HCT116 (cell line): ENCODE results near the gene CCDC148. TPM values are rescaled to one million over a fixed set of nuclear protein-coding genes. Genes with fewer than 3 reads are reported as not detected.

Experiments used
- ATAC-seq: fragments of 200-7000 bp; cut with Tn5 transposase; 2 replicates; pipeline ENCODE4 v1.9.1; 2020; ENCODE audit warnings: mild to moderate bottlenecking, moderate library complexity
- BruUV-seq: library from RNA; stranded (reverse); fragments of 400-500 nt; replicated peaks from 2 replicates; lab custom pipeline; 2021; lab: Mats Ljungman, UMichigan
- CTCF ChIA-PET: fragments of 300-600 bp; sonication (Branson Sonifier 250); formaldehyde crosslinking; loops from one replicate; lab custom pipeline; 2021; ENCODE audit warnings: antibody characterized with exemption; lab: Charles Lee
- POLR2A ChIA-PET: fragments of 300-600, 350-600 bp; sonication (Branson Sonifier 250); formaldehyde crosslinking; loops from one replicate; lab custom pipeline; 2021; ENCODE audit warnings: antibody characterized with exemption; lab: Charles Lee
- RAD21 ChIA-PET, 2 experiments: fragments of 300-600 bp; sonication (Branson Sonifier 250); formaldehyde crosslinking; loops; one replicate each; lab custom pipeline; 2023; ENCODE audit warnings: low total read pairs in 2 of 2; ENCODE audit not compliant: uncharacterized antibody in 2 of 2, unreplicated experiment in 2 of 2, low non-redundant PET in 1 of 2; lab: Charles Lee
- DNase-seq: peaks from one replicate; pipeline ENCODE4 v3.0.0-alpha.2; 2010; ENCODE audit warnings: low read depth, low spot score
- H2AFZ ChIP-seq: fragments of 200-600 bp; shearing (Covaris generic), sonication (generic); 2 replicates; pipeline ENCODE4 v1.6.1; 2017; ENCODE audit warnings: low read depth, mixed run types, mixed read lengths, antibody characterized with exemption, low read length; ENCODE audit not compliant: poor library complexity, severe bottlenecking
- H3K27ac ChIP-seq: 2 replicates; pipeline ENCODE4 v1.5.1; 2012; ENCODE audit warnings: low read depth, low read length
- H3K27me3 ChIP-seq: fragments of 200-600 bp; sonication (generic); 2 replicates; pipeline ENCODE4 v1.6.1; 2016; ENCODE audit warnings: mixed run types, low read length, mixed read lengths; ENCODE audit not compliant: insufficient read depth
- H3K36me3 ChIP-seq, 2 experiments: fragments of 200-500 bp in 1 of 2; fragments of 200-600 bp in 1 of 2; sonication (Bioruptor generic) in 1 of 2; sonication (generic) in 1 of 2; 2 replicates each; pipeline versions ENCODE4 v1.5.1 to v1.6.1; 2014 to 2016; ENCODE audit warnings: low read length in 2 of 2, inconsistent platforms in 1 of 2, mixed read lengths in 1 of 2, mixed run types in 1 of 2; ENCODE audit not compliant: insufficient read depth in 2 of 2, control insufficient read depth in 1 of 2
- H3K4me1 ChIP-seq, 2 experiments: fragments of 200-600 bp in 1 of 2; sonication (generic) in 1 of 2; 2 replicates each; pipeline versions ENCODE4 v1.5.1 to v1.6.1; 2012 to 2017; ENCODE audit warnings: low read length in 2 of 2, inconsistent platforms in 1 of 2, mild to moderate bottlenecking in 1 of 2, mixed read lengths in 1 of 2, mixed run types in 1 of 2, moderate library complexity in 1 of 2; ENCODE audit not compliant: insufficient read depth in 2 of 2, control insufficient read depth in 1 of 2
- H3K4me2 ChIP-seq: fragments of 200-600 bp; sonication (generic); 2 replicates; pipeline ENCODE4 v1.6.1; 2017; ENCODE audit warnings: mixed run types, low read length, mixed read lengths
- H3K4me3 ChIP-seq, 2 experiments: fragments of 200-600 bp in 1 of 2; sonication (generic) in 1 of 2; replicated peaks in 1 of 2; 2 replicates each; pipeline ENCODE4 v1.5.1; 2011 to 2016; ENCODE audit warnings: low read length in 2 of 2, control low read depth in 1 of 2, low read depth in 1 of 2, mild to moderate bottlenecking in 1 of 2, mixed read lengths in 1 of 2, mixed run types in 1 of 2
- H3K79me2 ChIP-seq: fragments of 200-600 bp; sonication (generic); 2 replicates; pipeline ENCODE4 v1.6.1; 2017; ENCODE audit warnings: mild to moderate bottlenecking, mixed run types, low read length, moderate library complexity, mixed read lengths; ENCODE audit not compliant: insufficient read depth
- H3K9ac ChIP-seq: fragments of 200-600 bp; sonication (generic); 2 replicates; pipeline ENCODE4 v1.6.1; 2016; ENCODE audit warnings: low read length, mixed read lengths
- H3K9me2 ChIP-seq: fragments of 200-600 bp; sonication (generic), shearing (Covaris generic); 2 replicates; pipeline ENCODE4 v1.6.1; 2017; ENCODE audit warnings: mixed run types, mild to moderate bottlenecking, moderate library complexity; ENCODE audit not compliant: insufficient read depth
- H3K9me3 ChIP-seq, 2 experiments: fragments of 200-500 bp in 1 of 2; fragments of 200-600 bp in 1 of 2; sonication (Bioruptor generic) in 1 of 2; sonication (generic) in 1 of 2; 2 replicates each; pipeline ENCODE4 v1.6.1; 2014 to 2017; ENCODE audit warnings: low read length in 2 of 2, mixed read lengths in 2 of 2, inconsistent platforms in 1 of 2, low read depth in 1 of 2, mild to moderate bottlenecking in 1 of 2, mixed run types in 1 of 2, moderate library complexity in 1 of 2; ENCODE audit not compliant: control insufficient read depth in 1 of 2, insufficient read depth in 1 of 2
- H4K20me1 ChIP-seq: fragments of 200-600 bp; sonication (generic), shearing (Covaris generic); 2 replicates; pipeline ENCODE4 v1.6.1; 2017; ENCODE audit warnings: mixed run types, mild to moderate bottlenecking, moderate library complexity; ENCODE audit not compliant: insufficient read depth
- ATF3 ChIP-seq: IDR thresholded peaks from 2 replicates; pipeline ENCODE4 v1.6.1; 2012
- CEBPB ChIP-seq: IDR thresholded peaks from 2 replicates; pipeline ENCODE4 v1.6.1; 2012; ENCODE audit warnings: low read depth
- CTCF ChIP-seq, 3 experiments: fragments of 200-600 bp in 1 of 3; sonication (generic) in 1 of 3; IDR thresholded peaks in 2 of 3; conservative IDR thresholded peaks in 1 of 3; 2 replicates each; pipeline ENCODE4 v1.5.1; 2012 to 2017; ENCODE audit warnings: low read depth in 2 of 3, low read length in 2 of 3, antibody characterized with exemption in 1 of 3, borderline replicate concordance in 1 of 3, control low read depth in 1 of 3, mild to moderate bottlenecking in 1 of 3, mixed read lengths in 1 of 3, mixed run types in 1 of 3, moderate library complexity in 1 of 3; ENCODE audit not compliant: insufficient read depth in 1 of 3
- EGR1 ChIP-seq: IDR thresholded peaks from 2 replicates; pipeline ENCODE4 v1.6.1; 2012; ENCODE audit warnings: low read depth
- EZH2 ChIP-seq: fragments of 200-600 bp; sonication (generic); IDR thresholded peaks from 2 replicates; pipeline ENCODE4 v1.6.1; 2017; ENCODE audit warnings: antibody characterized with exemption, mixed run types
- EZH2phosphoT487 ChIP-seq: fragments of 200-600 bp; IDR thresholded peaks from 2 replicates; pipeline ENCODE4 v1.6.1; 2018; ENCODE audit warnings: antibody characterized with exemption, borderline replicate concordance
- FOSL1 ChIP-seq: IDR thresholded peaks from 2 replicates; pipeline ENCODE4 v1.6.1; 2012; ENCODE audit warnings: low read depth
- JUND ChIP-seq: IDR thresholded peaks from 2 replicates; pipeline ENCODE4 v1.6.1; 2012
- POLR2A ChIP-seq: IDR thresholded peaks from 2 replicates; pipeline ENCODE4 v1.7.0; 2011; ENCODE audit warnings: borderline replicate concordance; ENCODE audit not compliant: insufficient read depth, insufficient read length; ENCODE audit errors: extremely low read depth
- POLR2AphosphoS5 ChIP-seq: IDR thresholded peaks from 2 replicates; pipeline ENCODE4 v1.6.1; 2011; ENCODE audit warnings: mild to moderate bottlenecking, low read depth, low read length, moderate library complexity
- SIN3A ChIP-seq: IDR thresholded peaks from 2 replicates; pipeline ENCODE4 v1.6.1; 2012; ENCODE audit warnings: low read depth
- SP1 ChIP-seq: IDR thresholded peaks from 2 replicates; pipeline ENCODE4 v1.6.1; 2012; ENCODE audit warnings: low read depth
- SRF ChIP-seq: IDR thresholded peaks from 2 replicates; pipeline ENCODE4 v1.6.1; 2012; ENCODE audit warnings: low read depth
- TCF7L2 ChIP-seq: IDR thresholded peaks from 2 replicates; pipeline ENCODE4 v1.7.0; 2011; ENCODE audit warnings: borderline replicate concordance, inconsistent platforms; ENCODE audit not compliant: insufficient read depth, insufficient read length; ENCODE audit errors: extremely low read depth
- ZFX ChIP-seq: fragments of 450-650 bp; IDR thresholded peaks from 2 replicates; pipeline ENCODE4 v1.6.1; 2017
- intact Hi-C: fragments of 100-400 bp; cut with micrococcal nuclease; formaldehyde crosslinking; loops from 2 replicates; pipeline ENCODE4 v1.10.0; 2022
- total RNA-seq: library from RNA; stranded (reverse); gene quantifications from one replicate; pipeline ENCODE4 v1.2.1, GENCODE V29; 2021; ENCODE audit not compliant: unreplicated experiment
- TF ChIP-seq, protein P1 (sequence below): IDR thresholded peaks from 2 replicates; pipeline ENCODE4 v1.6.1; 2012
- TF ChIP-seq, protein P2 (sequence below): IDR thresholded peaks from 2 replicates; pipeline ENCODE4 v1.6.1; 2012; ENCODE audit warnings: low read depth
- TF ChIP-seq, protein P3 (sequence below): IDR thresholded peaks from 2 replicates; pipeline ENCODE4 v1.6.1; 2011; ENCODE audit warnings: mild to moderate bottlenecking, low read length, moderate library complexity; ENCODE audit not compliant: insufficient replicate concordance; ENCODE audit errors: extremely low read depth

CCDC148 gene
- total RNA-seq, 1 experiment from 2014 or later, result 0.59 TPM

DNA sequence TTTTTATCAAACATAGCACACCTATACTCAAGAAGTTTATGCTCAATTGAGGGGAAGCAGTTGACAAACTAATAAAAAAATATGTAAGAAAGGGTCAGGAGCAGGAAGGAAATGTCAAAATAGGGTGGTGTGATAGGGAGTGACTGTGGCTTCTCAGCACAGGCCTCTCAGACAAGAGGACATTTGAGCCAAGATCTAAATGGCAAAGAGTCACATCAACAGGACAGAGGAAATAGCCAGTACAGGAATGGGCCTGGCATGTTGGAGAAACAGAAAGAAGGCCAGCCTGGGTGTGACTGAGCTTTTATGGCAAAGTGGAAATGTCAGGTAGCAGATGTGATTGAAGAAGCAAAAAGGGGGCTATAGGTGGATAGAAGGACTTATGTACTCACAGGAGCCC lies 117.0 kb downstream of the CCDC148 start:
- H3K4me1 ChIP-seq, result no peaks in the 10 kb centered on the region
- ATAC-seq (no peak), DNase-seq (no peak)
- ChIA-PET POLR2A (no interaction called here), RAD21 (no interaction called here), CTCF (no interaction called here)
- H3K9me3 ChIP-seq, result no peaks in the 10 kb centered on the region
- no peaks in the 10 kb centered on the region for H3K79me2 ChIP-seq
- no peak overlapping the region for H2AFZ ChIP-seq
- H3K36me3 ChIP-seq, result no peaks in the 10 kb centered on the region
- no peaks in the 10 kb centered on the region for H4K20me1 ChIP-seq
- H3K4me2 ChIP-seq, result no peak overlapping the region
- no peak overlapping the region for H3K4me3 ChIP-seq
- no peaks in the 10 kb centered on the region for H3K9me2 ChIP-seq
- BruUV-seq, result no TSS peak
- no peak overlapping the region for H3K27ac ChIP-seq
- H3K27me3 ChIP-seq, result no peaks in the 10 kb centered on the region
- no peak overlapping the region for H3K9ac ChIP-seq
- intact Hi-C loops, result no loop called here
- no peak for TF ChIP-seq FOSL1
- no peak for TF ChIP-seq CTCF (IDR thresholded peaks at IDR 0.05 in 2 of 3, conservative IDR thresholded peaks at IDR 0.05 in 1 of 3; ENCODE audit: borderline replicate concordance in 1 of 3, insufficient read depth in 1 of 3, low read depth in 2 of 3, low read length in 2 of 3)
- TF ChIP-seq EZH2, result no peak
- no peak for TF ChIP-seq ZFX
- TF ChIP-seq, protein P1, sequence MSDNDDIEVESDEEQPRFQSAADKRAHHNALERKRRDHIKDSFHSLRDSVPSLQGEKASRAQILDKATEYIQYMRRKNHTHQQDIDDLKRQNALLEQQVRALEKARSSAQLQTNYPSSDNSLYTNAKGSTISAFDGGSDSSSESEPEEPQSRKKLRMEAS, result no peak
- no peak for TF ChIP-seq EGR1
- TF ChIP-seq SP1, result no peak
- no peak for TF ChIP-seq POLR2AphosphoS5
- no peak for TF ChIP-seq JUND
- TF ChIP-seq, protein P2, sequence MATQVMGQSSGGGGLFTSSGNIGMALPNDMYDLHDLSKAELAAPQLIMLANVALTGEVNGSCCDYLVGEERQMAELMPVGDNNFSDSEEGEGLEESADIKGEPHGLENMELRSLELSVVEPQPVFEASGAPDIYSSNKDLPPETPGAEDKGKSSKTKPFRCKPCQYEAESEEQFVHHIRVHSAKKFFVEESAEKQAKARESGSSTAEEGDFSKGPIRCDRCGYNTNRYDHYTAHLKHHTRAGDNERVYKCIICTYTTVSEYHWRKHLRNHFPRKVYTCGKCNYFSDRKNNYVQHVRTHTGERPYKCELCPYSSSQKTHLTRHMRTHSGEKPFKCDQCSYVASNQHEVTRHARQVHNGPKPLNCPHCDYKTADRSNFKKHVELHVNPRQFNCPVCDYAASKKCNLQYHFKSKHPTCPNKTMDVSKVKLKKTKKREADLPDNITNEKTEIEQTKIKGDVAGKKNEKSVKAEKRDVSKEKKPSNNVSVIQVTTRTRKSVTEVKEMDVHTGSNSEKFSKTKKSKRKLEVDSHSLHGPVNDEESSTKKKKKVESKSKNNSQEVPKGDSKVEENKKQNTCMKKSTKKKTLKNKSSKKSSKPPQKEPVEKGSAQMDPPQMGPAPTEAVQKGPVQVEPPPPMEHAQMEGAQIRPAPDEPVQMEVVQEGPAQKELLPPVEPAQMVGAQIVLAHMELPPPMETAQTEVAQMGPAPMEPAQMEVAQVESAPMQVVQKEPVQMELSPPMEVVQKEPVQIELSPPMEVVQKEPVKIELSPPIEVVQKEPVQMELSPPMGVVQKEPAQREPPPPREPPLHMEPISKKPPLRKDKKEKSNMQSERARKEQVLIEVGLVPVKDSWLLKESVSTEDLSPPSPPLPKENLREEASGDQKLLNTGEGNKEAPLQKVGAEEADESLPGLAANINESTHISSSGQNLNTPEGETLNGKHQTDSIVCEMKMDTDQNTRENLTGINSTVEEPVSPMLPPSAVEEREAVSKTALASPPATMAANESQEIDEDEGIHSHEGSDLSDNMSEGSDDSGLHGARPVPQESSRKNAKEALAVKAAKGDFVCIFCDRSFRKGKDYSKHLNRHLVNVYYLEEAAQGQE, result no peak
- TF ChIP-seq, protein P3, sequence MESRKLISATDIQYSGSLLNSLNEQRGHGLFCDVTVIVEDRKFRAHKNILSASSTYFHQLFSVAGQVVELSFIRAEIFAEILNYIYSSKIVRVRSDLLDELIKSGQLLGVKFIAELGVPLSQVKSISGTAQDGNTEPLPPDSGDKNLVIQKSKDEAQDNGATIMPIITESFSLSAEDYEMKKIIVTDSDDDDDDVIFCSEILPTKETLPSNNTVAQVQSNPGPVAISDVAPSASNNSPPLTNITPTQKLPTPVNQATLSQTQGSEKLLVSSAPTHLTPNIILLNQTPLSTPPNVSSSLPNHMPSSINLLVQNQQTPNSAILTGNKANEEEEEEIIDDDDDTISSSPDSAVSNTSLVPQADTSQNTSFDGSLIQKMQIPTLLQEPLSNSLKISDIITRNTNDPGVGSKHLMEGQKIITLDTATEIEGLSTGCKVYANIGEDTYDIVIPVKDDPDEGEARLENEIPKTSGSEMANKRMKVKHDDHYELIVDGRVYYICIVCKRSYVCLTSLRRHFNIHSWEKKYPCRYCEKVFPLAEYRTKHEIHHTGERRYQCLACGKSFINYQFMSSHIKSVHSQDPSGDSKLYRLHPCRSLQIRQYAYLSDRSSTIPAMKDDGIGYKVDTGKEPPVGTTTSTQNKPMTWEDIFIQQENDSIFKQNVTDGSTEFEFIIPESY, result no peak
- TF ChIP-seq ATF3, result no peak
- TF ChIP-seq TCF7L2, result no peak
- TF ChIP-seq SIN3A, result no peak
- no peak for TF ChIP-seq EZH2phosphoT487
- TF ChIP-seq SRF, result no peak
- no peak for TF ChIP-seq CEBPB
- TF ChIP-seq POLR2A, result no peak
